Pericardium fibroblast (primary cell): ENCODE measurements around the gene STRADA. TPM values are rescaled to one million over a fixed set of nuclear protein-coding genes. Genes with fewer than 3 reads are reported as not detected.

Experiments
- total RNA-seq: library from RNA; depleted of rRNA; stranded (reverse); fragments of >200 nt; gene quantifications from 2 replicates; pipeline ENCODE4 v1.2.3, GENCODE V29; 2015

Gene STRADA, protein sequence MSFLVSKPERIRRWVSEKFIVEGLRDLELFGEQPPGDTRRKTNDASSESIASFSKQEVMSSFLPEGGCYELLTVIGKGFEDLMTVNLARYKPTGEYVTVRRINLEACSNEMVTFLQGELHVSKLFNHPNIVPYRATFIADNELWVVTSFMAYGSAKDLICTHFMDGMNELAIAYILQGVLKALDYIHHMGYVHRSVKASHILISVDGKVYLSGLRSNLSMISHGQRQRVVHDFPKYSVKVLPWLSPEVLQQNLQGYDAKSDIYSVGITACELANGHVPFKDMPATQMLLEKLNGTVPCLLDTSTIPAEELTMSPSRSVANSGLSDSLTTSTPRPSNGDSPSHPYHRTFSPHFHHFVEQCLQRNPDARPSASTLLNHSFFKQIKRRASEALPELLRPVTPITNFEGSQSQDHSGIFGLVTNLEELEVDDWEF
- total RNA-seq, result 13.6 and 18.1 TPM in 2 replicates

DNA sequence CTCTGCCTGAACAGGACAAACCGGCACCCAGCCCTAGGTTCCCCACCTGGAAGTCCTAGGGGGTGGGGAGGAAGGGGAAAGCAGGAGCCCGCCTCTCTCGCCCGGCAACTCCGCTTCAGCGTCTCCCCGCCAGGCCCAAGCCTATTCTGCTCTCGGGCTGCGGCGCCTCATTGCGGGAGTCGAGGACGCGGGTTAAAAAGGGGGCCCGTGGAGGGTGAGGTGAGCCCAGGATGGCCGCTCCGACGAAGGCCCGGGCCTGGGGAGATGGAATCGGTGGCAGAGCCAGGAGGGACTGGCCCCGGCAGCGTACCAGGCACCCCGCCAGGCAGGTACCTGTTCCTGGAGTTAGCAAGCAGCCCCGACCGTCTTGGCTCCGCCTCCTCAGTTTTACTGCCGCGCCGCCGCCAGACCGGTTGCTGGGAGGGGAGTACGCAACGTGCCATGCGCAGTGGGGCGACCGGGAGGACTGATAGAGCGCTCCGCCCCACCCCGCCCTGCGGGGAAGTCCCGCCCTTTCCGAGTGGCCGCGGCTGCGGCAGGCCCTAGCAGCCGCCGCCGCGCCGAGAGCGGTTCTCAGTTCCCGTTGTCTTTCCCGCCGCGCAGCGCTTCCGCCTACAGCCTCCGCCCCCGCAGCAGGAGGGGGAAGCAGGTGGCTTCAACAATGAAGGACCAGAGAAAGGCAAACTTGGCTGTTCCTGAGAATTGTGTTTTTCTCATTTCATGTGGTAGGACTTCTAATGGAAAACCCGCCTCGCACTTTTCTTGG, at the start of gene STRADA:
TSS of gene STRADA (minus strand) at position 392 of the 766 bp plus-strand sequence. CDS start 13,430 bp downstream, outside the sequence.

DNA sequence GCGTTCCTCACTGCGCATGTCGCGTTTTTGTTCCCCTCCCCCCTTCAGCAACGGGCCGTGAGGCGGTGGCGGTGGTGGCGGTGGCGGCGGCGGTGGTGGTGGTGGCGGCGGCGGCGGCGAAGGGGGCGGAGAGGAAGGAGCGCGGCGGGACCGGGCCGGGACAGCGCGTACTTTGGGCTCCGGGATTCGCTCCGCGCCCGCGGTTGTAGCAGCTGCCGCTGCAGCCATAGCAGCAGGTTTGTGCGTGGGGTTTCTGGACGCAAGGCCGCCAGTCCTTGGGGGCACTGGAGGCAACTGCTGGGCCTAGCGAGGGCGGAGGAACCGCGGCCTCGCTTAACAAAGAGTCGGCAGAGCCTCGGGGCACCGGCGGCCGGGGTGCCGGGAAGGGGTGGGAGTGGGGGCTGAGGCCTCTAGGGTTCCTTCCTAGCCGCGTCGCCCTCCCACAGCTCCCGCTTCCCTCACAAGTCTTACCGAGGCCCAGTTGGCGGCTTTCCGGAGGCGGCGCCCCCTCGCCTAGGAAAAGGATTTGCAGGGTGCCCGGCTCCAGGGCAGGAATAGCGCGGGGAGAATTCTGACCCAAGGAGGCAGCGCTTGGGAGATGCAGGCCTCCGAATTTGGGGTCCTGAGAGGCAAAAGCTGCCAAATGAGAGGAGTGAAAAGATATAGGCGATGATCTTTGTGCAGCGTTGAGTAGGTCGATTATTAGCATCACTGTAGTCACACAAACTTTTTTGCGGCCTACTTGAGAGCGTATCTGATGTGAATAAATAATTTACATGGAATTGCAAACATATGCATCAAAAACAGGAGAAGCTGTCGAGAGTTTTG, 32.8 kb upstream of the STRADA start, which contains the start of gene DDX42:
TSS of gene DDX42 (plus strand) at position 30 of the 828 bp plus-strand sequence. CDS start 12,880 bp downstream, outside the sequence.

DNA sequence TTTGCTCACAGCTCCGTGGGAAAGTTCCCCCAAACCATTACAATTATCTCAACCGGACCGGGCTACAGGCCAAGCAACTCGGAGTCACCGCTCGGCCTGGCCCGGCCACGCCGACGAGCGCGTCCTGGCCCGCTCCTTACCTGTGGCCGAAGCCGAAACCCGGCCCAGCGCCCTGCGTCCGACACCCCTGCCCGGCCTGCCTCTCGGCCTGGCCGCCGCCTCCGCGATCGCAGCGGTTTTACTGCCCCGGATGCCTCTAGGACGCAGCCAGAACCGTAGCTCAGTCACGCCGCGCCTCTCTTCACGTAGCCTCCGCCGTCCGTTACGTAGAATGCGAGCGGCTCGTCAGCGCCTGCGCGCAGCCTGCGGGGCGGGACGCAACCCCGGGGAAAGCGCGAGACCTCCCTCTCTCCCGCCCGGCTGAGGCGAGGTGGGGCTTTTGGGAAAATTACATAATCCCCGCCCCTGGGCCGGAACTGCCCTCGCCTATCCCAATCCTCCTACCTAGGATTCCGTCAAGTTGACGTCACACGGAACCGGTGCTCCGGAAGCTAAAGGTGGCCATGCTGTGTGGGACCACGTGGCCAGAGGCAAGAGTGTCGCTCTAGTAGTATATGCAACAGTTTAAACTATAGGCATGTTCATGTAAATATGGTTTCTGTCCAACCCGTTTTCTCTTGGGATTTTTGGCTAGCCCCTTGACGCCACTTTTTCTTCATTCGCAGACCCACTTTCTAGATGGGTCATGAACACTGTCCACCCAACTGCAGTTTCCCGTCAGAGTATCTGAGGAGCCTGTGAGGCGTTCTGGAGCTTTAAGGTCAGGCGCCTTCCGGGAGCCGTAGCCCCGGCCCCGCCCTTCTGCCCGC, 31.9 kb upstream of the STRADA start, which contains the start of gene CCDC47:
TSS of gene CCDC47 (minus strand) at position 326 of the 869 bp plus-strand sequence. CDS start 7,422 bp downstream, outside the sequence.

DNA sequence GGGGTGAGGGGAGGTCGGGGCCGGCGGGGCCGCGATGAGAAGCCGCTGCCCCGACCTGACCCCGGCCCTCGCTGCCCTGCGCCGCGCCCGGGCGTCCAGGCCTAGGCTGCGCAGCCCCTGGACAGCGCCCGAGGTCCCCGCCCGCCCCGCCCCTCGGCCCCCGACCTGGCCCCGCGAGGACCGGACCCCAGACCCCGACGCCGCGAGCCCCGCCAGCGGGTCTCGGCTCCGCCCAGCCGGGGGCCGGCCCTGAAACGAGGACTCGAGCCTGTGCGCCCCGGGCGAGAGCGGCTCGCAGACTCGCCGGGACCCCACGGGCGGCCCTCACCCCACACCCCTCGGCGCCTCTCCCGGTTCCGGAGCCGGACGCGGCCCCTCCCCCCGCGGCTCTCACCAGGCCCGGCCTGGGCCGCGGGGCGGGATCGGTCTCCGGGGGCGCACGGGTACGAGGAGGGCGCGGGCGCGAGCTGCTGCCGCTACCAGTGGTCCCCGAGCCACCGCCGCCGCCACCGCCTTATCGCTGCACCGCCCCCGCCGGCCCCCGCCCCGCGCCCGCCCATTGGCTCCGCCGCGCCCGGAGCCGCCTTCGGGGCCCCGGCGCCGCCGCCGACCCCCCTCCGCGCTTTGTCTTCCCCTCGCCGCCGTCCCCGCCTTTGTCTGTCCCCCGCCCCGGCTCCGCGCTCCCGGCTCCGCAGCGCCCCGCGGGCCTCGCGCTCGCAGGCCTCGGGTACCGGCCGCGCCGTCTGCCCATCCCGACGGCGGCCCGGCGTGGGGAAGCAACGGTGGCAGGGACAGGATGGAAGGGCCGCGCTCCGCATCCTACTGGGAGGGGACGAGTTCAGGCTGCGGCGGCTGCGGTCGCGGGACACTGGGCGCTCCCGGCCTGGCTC, 41.7 kb downstream of the STRADA start, which contains the start of gene LIMD2:
TSS of gene LIMD2 (minus strand) at position 488 of the 890 bp plus-strand sequence. CDS start 827 bp downstream, outside the sequence.

Other genes with a start within 250 kb of the STRADA start
- not detected in 2 replicates for gene KCNH6, start 218.4 kb downstream of the STRADA start, total RNA-seq
- 20.3 and 24.0 TPM in 2 replicates for gene DCAF7, start 191.3 kb downstream of the STRADA start, total RNA-seq
- 14.9 and 16.1 TPM in 2 replicates for gene TACO1, start 140.9 kb downstream of the STRADA start, total RNA-seq
- gene MAP3K3, start 119.4 kb downstream of the STRADA start, total RNA-seq, result 26.4 and 28.0 TPM in 2 replicates
- 13.9 and 16.3 TPM in 2 replicates for gene LIMD2, start 41.7 kb downstream of the STRADA start, total RNA-seq
- gene CCDC47, start 31.8 kb upstream of the STRADA start, total RNA-seq, result 27.9 and 38.9 TPM in 2 replicates
- gene DDX42, start 32.4 kb upstream of the STRADA start, total RNA-seq, result 28.0 and 46.6 TPM in 2 replicates
- gene PSMC5, start 85.6 kb upstream of the STRADA start, total RNA-seq, result 50.2 and 65.2 TPM in 2 replicates
- 45.5 and 48.1 TPM in 2 replicates for gene FTSJ3, start 85.9 kb upstream of the STRADA start, total RNA-seq
- 212 and 236 TPM in 2 replicates for gene SMARCD2, start 100.9 kb upstream of the STRADA start, total RNA-seq
- gene CSH2, start 131.9 kb upstream of the STRADA start, total RNA-seq, result not detected in 2 replicates
- gene GH2, start 140.1 kb upstream of the STRADA start, total RNA-seq, result not detected in 2 replicates
- gene CSH1, start 154.8 kb upstream of the STRADA start, total RNA-seq, result not detected in 2 replicates
- not detected in 2 replicates for gene CSHL1, start 169.5 kb upstream of the STRADA start, total RNA-seq
- not detected in 2 replicates for gene GH1, start 177.0 kb upstream of the STRADA start, total RNA-seq
- not detected in 2 replicates for gene CD79B, start 190.5 kb upstream of the STRADA start, total RNA-seq
- under 0.01 TPM in 1 of 2 replicates, not detected in the other for gene SCN4A, start 231.1 kb upstream of the STRADA start, total RNA-seq